Measurements from ENCODE around the gene GJC3.

DNA sequence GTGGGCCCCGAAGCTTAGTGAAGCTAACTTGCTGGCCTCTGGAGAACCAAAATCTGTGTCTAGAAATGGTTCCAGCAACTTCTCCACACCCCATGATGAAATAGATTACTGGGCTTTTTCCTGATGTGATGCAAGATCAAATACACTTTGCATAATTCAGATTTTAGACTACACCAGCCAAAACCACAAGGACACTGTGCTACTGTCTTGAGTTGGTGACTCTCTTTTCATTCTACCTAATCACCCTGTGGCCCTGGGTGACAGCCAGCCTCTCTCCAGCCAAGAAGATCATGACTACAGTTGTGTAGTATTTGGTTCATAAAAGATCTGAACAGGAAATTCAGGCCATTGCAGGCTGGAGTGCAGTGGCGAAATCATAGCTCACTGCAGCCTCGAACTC, 24.2 kb upstream of the GJC3 start:
- TF ChIP-seq, protein P1, sequence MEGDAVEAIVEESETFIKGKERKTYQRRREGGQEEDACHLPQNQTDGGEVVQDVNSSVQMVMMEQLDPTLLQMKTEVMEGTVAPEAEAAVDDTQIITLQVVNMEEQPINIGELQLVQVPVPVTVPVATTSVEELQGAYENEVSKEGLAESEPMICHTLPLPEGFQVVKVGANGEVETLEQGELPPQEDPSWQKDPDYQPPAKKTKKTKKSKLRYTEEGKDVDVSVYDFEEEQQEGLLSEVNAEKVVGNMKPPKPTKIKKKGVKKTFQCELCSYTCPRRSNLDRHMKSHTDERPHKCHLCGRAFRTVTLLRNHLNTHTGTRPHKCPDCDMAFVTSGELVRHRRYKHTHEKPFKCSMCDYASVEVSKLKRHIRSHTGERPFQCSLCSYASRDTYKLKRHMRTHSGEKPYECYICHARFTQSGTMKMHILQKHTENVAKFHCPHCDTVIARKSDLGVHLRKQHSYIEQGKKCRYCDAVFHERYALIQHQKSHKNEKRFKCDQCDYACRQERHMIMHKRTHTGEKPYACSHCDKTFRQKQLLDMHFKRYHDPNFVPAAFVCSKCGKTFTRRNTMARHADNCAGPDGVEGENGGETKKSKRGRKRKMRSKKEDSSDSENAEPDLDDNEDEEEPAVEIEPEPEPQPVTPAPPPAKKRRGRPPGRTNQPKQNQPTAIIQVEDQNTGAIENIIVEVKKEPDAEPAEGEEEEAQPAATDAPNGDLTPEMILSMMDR (conservative IDR thresholded peaks at IDR 0.05), result no peak
- TF ChIP-seq ZFX (IDR thresholded peaks at IDR 0.05), result no peak
